ENCODE measurements around the gene PPP1R3G.

The PPP1R3G gene

DNA sequence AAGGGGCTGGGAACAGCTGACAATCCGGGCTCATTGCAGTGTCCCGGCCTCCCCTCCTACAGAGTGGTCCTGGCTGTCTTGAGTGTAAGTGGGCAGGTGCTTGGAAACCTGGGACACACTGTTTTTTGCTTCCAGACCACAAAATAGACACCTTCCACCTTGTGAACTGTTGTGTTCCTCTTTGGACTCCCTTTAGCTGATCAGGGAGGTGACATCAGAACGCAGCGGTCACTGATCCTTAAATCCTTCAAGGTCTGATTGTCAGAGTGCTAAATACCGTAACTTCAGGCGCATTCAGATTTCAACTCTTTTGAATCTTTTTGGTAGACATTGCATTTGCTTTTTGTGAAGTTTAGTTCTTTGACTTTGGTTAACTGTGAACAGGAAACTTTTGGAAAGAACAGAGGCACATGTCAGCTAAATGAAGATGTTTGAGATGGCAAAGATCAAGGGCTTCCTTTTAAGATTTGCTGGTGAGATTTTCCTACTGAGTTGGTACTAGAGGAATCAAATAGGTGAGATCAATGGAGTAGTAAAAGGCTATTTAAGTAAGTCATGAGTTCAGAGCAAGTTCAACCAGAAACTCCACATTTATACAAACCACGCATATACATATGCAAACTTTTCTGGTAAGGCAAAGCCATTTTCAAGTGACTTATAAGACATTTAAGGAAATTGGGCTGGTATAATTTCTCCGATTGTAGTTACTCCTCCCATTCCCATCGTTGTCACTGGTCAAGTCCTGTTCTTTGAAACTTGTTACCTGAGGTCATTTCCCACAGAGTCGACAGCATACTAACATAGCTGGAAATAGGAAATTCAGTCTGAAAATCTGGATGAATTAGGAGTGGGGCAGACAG lies 6.3 kb downstream of the PPP1R3G start:
- TF ChIP-seq GATA1 (IDR thresholded peaks at IDR 0.05; ENCODE audit: low read depth, low read length) (no peak), POLR2A (IDR thresholded peaks at IDR 0.05; ENCODE audit: low read length) (no peak)
- no peak for DNase-seq

DNA sequence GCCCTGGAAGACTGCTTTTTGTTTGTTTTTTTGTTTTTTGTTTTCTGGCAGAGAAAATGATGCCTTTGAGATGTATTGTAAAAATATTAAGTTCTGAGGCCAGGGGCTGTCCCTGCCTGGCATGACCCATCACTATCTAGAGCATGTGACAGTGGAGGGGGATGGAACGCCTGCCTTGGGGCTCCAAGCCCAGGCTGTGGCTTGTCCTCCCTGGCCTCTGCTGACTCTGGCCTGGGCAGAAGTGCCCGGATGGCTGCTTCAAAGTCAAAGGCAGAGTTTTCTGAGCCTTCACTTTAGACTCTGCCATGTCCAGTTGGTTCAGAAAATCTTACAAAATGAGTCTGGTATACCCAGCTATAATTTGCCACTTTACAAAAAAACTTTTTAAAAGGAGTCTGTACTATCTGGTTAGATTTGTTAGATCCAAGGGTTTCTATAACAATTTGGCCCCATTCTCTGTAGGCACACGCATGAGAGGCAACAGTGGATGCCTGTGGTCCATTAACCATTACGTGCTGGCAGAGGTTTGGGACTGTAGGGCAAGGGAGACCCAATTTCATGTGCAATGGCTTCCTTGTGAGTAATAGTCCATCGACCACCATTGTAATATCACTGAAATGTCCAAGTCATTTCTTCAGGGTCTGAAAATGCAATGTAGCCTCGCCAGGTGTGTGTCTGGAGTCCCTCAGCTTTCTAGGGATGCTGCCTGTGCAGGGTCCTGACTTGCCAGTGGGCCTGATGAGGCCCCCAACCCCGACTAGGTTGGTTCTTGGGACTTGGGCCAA lies 8.3 kb downstream of the PPP1R3G start:
- DNase-seq: peak; percentile 18 to 32

DNA sequence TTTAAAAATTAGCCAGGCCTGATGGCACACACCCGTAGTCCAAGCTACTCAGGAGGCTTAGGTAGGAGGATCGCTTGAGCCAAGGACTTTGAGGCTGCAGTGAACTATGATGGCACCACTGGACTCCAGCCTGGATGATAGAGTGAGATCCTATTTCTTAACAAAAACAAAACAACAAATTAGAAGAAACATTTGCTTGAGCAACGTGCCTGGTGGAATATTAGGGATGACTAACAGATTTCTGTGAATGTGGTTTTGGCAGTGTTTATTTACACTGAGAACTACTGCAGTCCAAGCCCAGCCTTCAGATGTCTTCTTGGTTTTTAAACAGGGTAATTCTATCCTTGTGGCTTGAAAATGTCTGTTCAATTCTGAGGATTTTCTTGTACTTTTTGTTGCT lies 9.2 kb downstream of the PPP1R3G start:
- no peak for DNase-seq
- TF ChIP-seq GATA1 (IDR thresholded peaks at IDR 0.05; ENCODE audit: low read depth, low read length): no peak
- no peak for TF ChIP-seq POLR2A (IDR thresholded peaks at IDR 0.05; ENCODE audit: low read length)

More for the DNA sequence above, 8.3 kb downstream of the PPP1R3G start:
- TF ChIP-seq POLR2A (IDR thresholded peaks at IDR 0.05; ENCODE audit: low read length): no peak
- no peak for TF ChIP-seq GATA1 (IDR thresholded peaks at IDR 0.05; ENCODE audit: low read depth, low read length)

DNA sequence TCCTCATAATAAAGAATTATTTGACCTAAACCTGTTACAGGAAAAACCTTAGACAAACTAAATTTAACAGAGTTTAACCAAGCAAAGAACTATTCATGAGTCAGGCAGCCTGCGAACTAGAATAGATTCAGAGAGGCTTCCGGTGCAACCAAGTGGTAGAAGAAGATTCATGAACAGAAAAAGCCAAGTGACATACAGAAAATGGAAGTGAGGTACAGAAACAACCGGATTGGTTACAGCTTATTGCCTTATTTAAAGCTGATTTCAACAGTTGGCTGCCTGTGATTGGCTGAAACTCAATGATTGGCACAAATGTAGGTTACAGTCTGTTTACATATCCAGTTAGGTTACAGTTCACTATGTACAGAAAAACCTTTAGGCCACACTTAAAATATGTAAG lies 10.1 kb downstream of the PPP1R3G start:
- no peak for TF ChIP-seq GATA1 (IDR thresholded peaks at IDR 0.05; ENCODE audit: low read depth, low read length)
- no peak for TF ChIP-seq POLR2A (IDR thresholded peaks at IDR 0.05; ENCODE audit: low read length)
- no peak for DNase-seq

DNA sequence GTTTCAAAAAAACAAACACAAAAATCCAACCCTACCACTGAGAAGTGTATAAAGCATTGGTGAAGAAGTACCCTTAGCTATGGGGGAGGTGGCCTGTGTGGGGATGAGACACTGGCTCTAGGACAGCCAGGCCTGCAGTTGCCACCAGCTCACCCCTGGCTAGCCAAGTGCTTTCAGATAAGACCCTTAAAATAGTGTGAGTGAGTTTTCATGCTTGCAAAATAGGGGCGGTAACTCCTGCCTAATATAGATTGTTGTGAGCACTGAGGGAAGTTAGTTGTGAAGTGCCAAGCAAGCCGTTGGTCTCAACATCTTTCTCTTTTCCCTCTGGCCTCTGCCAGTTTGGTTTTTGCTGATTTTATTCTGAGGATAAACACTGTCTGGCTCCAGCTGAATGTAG lies 11.3 kb downstream of the PPP1R3G start:
- DNase-seq: peak; percentile 50 to 77
- no peak for TF ChIP-seq GATA1 (IDR thresholded peaks at IDR 0.05; ENCODE audit: low read depth, low read length)
- no peak for TF ChIP-seq POLR2A (IDR thresholded peaks at IDR 0.05; ENCODE audit: low read length)

DNA sequence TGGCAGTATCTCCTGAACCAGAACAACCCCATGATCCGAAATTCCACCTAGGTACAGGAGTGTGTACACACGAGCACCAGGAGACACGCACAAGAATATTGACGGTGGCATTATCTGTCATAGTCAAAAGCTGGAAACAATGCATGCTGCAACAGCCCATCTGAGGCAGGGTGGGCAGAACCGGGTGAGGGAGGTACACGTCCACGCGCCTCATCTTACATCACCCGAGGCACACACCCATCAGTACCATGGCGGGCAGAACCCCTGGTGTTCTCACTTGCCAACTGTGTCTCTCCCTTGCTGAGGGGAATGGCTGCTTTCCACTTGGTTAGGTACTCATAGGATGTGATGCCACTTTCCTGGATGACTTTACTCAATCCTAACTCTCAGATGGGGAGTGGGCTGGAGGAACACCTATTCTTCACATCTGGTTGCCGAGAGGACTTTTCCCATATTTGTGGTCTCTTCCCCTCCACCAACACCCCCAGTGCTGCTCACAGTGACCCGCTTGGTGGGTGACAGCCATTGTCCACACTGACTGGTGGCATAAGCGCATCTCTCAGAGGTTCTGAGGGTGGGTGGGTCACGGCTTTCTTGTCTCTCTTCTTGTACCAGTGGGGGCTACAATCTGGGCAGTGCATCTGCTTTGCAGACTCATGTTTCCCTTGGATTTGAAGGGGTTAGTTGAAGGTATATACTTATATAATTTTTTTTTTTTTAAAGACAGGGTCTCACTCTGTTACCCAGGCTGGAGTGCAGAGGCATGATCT lies 13.5 kb downstream of the PPP1R3G start:
- DNase-seq: no peak
- TF ChIP-seq POLR2A (IDR thresholded peaks at IDR 0.05; ENCODE audit: low read length) (no peak), GATA1 (IDR thresholded peaks at IDR 0.05; ENCODE audit: low read depth, low read length) (no peak)

DNA sequence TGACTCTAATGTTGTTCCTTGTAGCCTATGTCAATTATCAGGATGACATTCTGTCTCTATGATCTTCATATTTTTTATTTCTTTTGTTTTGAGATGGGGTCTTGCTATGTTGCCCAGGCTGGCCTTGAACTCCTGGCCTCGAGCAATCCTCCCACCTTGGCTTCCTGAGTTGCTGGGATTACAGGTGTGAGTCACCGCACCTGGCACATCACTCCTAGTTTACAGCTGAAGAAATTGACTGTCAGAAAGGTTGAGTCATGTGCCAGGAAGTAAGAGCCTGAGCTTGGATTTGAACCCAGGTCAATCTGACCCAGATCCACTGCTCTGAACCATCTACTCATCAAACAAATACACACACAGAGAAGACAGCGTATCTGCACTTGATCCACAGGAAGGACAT lies 14.4 kb downstream of the PPP1R3G start:
- TF ChIP-seq GATA1 (IDR thresholded peaks at IDR 0.05; ENCODE audit: low read depth, low read length) (no peak), POLR2A (IDR thresholded peaks at IDR 0.05; ENCODE audit: low read length) (no peak)
- no peak for DNase-seq

DNA sequence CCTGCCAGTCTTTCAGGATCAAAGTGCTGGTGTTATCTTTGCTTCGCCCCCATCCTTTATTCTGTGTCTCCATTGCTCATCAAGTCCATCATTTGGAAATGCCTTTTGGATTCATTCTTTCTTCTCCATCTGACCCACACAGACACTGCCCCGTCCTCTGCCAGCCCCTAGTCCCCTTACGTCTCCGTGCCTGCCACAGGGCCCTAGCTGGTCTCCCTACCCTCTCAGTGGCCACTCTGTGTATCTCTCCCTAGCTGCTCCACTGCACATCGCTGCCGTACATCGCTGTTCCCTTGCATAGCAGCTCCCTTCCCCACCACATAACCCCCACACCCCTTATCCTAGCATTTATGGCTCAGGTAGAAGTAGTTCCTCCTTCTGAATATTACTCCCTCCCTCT lies 15.7 kb downstream of the PPP1R3G start:
- TF ChIP-seq GATA1 (IDR thresholded peaks at IDR 0.05; ENCODE audit: low read depth, low read length): no peak
- TF ChIP-seq POLR2A (IDR thresholded peaks at IDR 0.05; ENCODE audit: low read length): no peak
- no peak for DNase-seq

DNA sequence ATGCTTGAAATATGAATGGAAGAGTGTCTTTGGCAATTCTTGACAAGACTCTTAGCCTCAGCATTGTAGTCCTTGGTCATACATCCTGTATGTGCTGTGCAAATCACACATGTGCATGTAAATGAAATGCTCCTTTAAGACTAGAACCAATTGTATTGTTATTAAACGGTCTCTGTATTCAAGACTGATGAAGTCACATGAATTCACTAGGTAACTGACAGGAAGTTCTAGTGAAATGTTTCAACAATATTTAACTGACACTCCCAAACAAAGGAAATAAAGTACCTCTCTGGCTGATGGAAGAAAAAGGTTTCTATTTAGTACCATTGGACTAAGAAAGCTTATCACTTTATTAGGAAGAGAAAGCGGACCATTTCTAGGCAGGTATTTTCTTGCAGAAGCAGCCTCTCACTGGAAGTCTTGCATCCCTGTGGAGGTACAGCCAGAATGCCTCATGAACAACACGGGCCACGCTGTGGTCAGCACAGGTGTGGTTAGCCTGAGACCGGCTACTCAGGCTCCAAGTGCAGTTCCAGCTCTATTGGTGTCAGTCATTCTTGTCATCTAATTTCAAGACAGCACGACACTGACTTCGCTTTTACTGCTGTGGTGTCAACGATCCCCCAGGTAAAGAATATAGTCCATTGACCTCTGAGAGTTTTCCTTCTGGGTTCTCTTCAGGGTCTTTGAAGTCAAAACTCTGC lies 17.3 kb downstream of the PPP1R3G start:
- TF ChIP-seq GATA1 (IDR thresholded peaks at IDR 0.05; ENCODE audit: low read depth, low read length) (no peak), POLR2A (IDR thresholded peaks at IDR 0.05; ENCODE audit: low read length) (no peak)
- no peak for DNase-seq

DNA sequence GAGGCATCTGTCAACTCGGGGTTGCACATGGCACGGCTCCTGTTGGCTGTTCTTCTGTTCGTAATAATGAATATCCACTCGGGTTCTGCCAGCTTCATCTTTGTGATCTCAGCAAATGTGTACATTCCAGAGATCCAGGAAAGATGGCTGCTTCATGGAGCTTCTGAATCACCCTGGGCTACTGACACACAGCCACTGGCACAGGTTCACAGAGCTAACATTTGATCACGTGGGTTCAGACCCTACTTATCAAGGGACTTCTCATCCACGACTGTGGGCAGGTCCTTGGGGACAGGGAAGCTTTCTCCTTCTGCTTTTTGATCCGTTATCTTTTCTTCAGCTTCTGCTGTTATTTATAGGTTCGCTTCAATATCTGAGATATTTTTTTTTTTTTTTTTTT lies 18.1 kb downstream of the PPP1R3G start:
- no peak for DNase-seq
- TF ChIP-seq GATA1 (IDR thresholded peaks at IDR 0.05; ENCODE audit: low read depth, low read length): no peak

DNA sequence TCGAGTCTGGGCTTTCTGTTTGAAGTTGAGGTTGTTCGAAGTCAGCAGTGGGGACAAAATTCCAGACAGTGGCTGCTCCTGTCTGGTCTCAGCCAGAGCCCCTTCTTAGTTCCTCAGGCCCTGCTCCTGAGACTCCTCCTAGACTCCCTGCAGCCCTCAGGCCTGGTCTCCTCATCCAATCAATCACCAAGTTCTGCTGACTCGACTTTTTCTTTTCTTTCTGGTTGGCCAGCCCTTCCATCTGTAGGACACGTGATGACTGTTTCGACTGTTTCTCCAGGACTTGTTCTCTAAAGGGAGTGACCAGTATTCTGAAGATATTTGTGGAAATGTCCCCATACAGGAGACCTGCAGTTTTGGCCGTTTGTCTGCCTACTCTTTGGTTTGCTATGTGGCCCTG lies 19.5 kb downstream of the PPP1R3G start:
- no peak for DNase-seq

DNA sequence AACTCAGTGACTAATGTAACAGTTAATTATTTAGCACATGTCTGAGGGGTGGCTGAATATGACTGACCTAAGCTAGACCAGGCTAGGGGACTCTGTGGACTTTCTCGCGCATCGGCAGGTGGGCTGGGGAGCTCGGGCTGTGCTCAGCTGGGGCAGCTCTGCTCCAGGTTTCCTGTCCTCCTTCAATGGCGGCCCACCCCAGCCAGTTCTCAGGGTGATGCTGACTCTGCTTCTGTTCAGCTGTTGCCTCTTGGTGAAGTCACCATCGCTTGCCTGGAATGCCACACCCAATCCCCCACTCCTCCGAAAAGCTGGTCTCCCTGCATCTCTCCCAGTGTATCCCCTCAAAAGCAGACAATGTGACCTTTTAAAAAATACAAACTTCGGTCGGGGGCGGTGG lies 20.0 kb downstream of the PPP1R3G start:
- no peak for DNase-seq
- no peak for TF ChIP-seq POLR2A (IDR thresholded peaks at IDR 0.05; ENCODE audit: low read length)
- no peak for TF ChIP-seq GATA1 (IDR thresholded peaks at IDR 0.05; ENCODE audit: low read depth, low read length)

More for the DNA sequence above, 19.5 kb downstream of the PPP1R3G start:
- TF ChIP-seq GATA1 (IDR thresholded peaks at IDR 0.05; ENCODE audit: low read depth, low read length) (no peak), POLR2A (IDR thresholded peaks at IDR 0.05; ENCODE audit: low read length) (no peak)

DNA sequence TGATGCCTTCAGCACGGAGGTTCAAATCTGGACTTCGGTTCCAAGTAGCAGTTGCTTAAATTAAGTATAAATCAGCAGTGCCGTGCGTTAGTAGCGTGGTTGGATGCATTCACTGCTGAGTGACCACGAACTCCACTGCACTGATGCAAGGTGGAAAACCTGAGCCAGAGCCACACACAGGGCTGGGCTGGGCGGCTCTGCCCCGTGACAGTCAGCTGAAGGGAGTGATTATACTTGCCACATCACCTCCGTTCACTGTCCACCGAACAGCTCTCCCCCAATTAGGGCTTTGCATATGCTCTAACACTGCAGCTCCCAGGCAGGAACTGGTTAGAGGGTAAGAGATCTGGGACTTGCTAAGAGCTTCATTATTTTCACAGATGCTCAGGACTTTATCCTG lies 22.2 kb downstream of the PPP1R3G start:
- TF ChIP-seq GATA1 (IDR thresholded peaks at IDR 0.05; ENCODE audit: low read depth, low read length): no peak
- no peak for TF ChIP-seq POLR2A (IDR thresholded peaks at IDR 0.05; ENCODE audit: low read length)
- no peak for DNase-seq
